Stimulated activated CD4-positive, alpha-beta T cell treated with anti-CD3 and anti-CD28 coated beads, Interleukin-4, amount 100 ng/mL, for 1 hour (primary cell): ENCODE measurements around the gene PPP1CA.
A peak's percentile ranks its signal among the peaks of the same experiment; 100 is the strongest.

ENCODE experiments used
- DNase-seq: peaks from one replicate; pipeline ENCODE4 v3.0.0-alpha.2; 2020

Gene PPP1CA

GRCh38 chr11:67366961-67367760, 34.5 kb downstream of the PPP1CA start:
- DNase-seq, result no peak

- no peak for DNase-seq
These were observed 35.1 kb downstream of the PPP1CA start for GRCh38 chr11:67366546-67366945.

GRCh38 chr11:67365736-67366444, 35.8 kb downstream of the PPP1CA start:
- DNase-seq, result no peak

- no peak for DNase-seq
These were observed 36.6 kb downstream of the PPP1CA start for GRCh38 chr11:67364783-67365722.

- no peak for DNase-seq
These were observed 37.5 kb downstream of the PPP1CA start for GRCh38 chr11:67364169-67364568.

GRCh38 chr11:67357831-67358670, 43.6 kb downstream of the PPP1CA start:
- no peak for DNase-seq

- peak; percentile 56 for DNase-seq
These were observed 44.6 kb downstream of the PPP1CA start for GRCh38 chr11:67356864-67357561.

- no peak for DNase-seq
These were observed 45.2 kb downstream of the PPP1CA start for GRCh38 chr11:67356387-67356863.

GRCh38 chr11:67355794-67356386, 45.8 kb downstream of the PPP1CA start:
- no peak for DNase-seq

GRCh38 chr11:67355023-67355793, 46.5 kb downstream of the PPP1CA start:
- no peak for DNase-seq

GRCh38 chr11:67354075-67355022, 47.3 kb downstream of the PPP1CA start:
- DNase-seq, result no peak

GRCh38 chr11:67353317-67354074, 48.2 kb downstream of the PPP1CA start, which contains the start of gene POLD4:
Gene POLD4, minus strand, starts transcription at chr11:67353546. Its CDS starts 147 bp downstream, at chr11:67353399.
- peak; percentile 97 for DNase-seq

GRCh38 chr11:67352546-67353316, 48.9 kb downstream of the PPP1CA start:
- DNase-seq, result no peak

GRCh38 chr11:67351275-67352005, 50.2 kb downstream of the PPP1CA start:
- DNase-seq, result peak; percentile 67

- DNase-seq, result no peak
These were observed 51.7 kb downstream of the PPP1CA start for GRCh38 chr11:67349928-67350465.

GRCh38 chr11:67349457-67349856, 52.2 kb downstream of the PPP1CA start:
- no peak for DNase-seq
